ENCODE measurements around the gene GPR42.

Gene GPR42, protein sequence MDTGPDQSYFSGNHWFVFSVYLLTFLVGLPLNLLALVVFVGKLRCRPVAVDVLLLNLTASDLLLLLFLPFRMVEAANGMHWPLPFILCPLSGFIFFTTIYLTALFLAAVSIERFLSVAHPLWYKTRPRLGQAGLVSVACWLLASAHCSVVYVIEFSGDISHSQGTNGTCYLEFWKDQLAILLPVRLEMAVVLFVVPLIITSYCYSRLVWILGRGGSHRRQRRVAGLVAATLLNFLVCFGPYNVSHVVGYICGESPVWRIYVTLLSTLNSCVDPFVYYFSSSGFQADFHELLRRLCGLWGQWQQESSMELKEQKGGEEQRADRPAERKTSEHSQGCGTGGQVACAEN

DNA sequence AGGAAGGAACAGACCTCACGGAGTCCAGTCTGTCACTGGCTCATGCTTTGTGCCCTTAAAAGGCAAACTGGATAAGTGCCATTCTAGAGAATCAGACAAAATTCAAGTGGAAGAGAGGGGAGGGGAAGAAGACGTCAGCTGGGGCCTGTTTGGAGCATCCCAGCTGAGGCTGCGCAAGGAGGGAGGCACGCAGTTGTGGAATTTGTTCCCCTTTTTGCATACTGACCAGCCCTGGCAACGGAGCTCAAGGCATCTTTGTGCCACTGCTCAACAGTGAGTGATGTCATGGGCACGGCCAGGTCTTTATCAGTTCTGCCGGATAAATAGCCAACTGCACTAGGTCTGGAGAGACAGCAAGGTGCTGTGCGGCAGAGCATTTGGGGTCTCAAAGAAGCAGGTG, at the start of gene GPR42:
GPR42 (plus strand) TSS at position 347 of the 400 bp plus-strand sequence. CDS start 292 bp downstream, outside the sequence.
- DNase-seq (ENCODE audit: low read depth, low spot score) = no peak

DNA sequence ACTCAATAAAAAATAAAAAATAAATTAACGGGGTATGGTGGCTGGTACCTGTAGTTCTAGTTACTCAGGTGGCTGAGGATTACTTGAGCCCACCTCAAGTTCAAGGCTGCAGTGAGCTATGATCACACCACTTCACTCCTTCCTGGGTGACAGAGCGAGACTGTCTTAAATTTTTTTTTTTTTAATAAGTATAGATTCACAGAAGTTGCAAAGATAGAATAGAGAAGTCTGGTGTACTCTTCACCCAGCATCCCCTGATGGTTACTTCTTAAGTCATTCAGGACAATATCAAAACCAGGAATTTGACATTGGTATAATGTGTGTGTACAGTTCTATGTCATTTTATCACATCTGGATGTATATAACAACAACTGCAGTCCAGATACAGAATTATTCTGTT, 49.6 kb upstream of the GPR42 start:
- no peak for DNase-seq (ENCODE audit: low read depth, low spot score)

DNA sequence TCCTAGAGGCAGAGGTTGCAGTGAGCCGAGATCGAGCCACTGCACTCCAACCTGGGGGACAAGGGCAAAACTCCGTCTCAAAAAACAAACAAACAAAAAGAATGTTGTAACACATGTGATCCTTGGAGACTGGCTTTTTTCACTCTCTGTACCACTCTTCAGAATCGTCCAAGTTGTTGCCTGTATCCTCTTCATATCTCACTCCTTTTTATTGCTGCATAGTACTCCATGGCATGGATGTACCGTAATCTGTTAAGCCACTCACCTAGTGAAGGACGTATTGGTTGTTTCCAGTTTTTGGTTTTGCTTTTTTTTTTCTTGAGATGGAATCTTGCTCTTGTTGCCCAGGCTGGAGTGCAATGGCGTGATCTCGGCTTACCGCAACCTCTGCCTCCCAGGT, 48.9 kb upstream of the GPR42 start:
- no peak for DNase-seq (ENCODE audit: low read depth, low spot score)

DNA sequence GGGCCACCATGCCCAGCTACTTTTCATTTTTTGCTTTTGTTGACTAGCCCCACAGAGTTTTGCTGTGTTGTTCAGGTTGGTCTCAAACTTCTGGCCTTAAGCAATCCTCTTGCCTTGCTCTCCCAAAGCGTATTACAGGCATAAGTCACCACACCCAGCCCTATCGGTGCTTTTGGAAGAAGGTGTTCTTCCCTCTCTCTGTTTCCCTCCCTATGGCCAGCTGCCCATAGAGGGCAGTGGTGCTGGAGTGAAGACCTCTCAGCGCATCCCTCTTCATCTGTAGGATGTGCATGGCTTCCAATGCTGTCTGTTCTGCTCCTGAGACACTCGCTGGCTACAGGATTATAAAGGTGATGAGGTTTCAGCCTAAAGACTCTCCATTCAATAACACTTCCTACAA, 43.2 kb upstream of the GPR42 start:
- no peak for DNase-seq (ENCODE audit: low read depth, low spot score)

DNA sequence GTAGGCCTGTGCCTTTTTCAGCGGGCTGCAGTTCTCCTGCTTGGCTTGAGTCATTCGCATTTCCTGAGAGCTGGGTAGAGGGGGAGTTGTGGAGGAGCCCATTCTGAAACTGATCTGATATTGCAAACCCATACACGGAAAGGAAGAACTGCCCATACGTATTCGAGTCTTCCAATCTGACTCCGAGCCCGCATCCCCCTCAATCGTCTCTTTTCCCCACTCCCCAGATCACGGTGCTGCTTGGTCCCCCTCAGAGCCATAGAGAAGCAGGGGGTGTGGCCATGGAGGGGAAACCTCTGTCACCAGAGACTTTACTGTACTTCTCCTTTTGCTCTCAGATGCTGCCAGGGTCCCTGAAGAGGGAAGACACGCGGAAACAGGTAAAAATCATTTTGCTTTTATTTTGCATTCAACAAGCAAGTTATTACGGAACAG, 42.0 kb upstream of the GPR42 start, which contains the start of gene CD22:
CD22 (plus strand) TSS at position 337 of the 435 bp plus-strand sequence. CDS start 2,854 bp downstream, outside the sequence.
- DNase-seq (ENCODE audit: low read depth, low spot score) = no peak

DNA sequence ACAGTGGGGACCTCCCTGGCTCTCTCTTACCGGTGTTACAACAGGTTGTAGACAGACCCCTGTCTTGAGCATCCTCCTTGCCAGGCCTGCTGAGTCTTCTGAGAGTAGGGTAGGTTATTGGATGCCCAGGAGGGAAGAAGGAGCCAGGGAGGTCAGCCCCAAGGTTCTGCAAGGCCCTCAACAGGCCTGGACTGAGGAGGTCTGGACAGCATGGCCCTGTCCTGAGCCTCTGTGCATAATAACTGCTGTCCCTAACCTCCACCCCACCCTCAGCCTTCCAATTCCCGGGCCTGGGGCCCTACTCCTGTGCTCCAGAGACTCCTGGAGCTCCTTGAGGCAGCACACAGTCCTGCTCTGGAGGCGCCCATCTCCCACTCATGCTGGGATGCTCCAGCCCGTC, 41.5 kb upstream of the GPR42 start:
- DNase-seq (ENCODE audit: low read depth, low spot score) = no peak

DNA sequence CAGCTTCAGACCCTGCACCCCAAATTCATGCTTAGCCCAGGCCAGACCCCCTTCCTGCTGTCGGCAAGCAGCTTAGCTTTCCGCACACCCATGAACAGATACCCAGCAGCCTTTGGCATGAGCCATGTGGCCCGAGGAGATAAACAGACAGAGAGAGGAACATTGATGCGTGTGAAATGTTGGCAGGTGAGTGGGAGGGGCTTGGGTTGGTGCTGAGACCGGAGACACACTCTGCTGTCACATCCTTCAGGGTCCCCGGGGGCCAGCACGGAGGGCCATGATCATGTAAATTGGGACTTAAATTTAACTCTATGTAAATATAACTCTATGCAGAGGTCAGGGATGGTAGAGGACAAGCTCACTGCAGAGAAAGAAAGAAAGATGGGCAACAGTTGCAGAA, 40.4 kb upstream of the GPR42 start:
- DNase-seq (ENCODE audit: low read depth, low spot score) = no peak

DNA sequence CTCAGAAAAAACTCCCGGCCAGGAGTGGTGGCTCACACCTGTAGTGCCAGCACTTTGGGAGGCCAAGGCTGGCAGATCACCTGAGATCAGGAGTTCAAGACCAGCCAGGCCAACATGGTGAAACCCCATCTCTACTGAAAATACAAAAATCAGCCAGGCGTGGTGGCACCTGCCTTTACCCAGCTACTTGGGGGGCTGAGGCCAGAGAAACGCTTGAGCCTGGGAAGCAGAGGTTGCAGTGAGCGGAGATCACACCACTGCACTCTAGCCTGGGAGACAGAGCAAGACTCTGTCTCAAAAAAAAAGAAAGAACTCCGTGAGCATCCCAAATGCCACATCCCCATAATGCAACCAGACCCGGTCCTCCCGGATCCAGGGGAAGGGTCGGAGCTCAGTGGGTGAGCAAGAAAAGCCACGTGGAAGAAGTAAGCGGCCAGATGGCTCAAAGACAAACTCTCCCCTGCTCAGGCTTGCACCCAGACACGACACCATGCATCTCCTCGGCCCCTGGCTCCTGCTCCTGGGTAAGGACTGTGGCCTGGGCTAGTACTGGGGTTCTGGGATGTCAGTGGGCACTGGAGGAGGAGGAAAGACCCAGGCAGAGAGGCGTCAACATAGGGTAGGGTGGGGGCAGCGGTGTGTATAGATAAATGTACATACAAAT, 39.2 kb upstream of the GPR42 start:
- no peak for DNase-seq (ENCODE audit: low read depth, low spot score)

DNA sequence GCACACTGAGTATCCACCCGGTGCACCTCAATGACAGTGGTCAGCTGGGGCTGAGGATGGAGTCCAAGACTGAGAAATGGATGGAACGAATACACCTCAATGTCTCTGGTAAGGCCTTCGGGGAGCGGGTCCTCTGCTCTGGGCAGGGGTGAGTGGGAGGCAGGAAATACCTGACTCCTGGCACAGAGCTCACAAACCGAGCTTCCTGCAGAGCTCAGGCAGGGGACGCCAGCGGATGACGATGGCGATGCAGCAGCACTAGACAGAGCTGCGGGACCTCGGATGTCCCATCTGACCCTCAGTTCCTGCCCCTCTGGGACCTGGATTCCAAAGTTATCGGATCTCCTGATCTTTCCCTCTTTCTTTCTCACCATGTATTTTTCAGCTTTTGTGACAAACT, 38.1 kb upstream of the GPR42 start:
- DNase-seq (ENCODE audit: low read depth, low spot score) = no peak

DNA sequence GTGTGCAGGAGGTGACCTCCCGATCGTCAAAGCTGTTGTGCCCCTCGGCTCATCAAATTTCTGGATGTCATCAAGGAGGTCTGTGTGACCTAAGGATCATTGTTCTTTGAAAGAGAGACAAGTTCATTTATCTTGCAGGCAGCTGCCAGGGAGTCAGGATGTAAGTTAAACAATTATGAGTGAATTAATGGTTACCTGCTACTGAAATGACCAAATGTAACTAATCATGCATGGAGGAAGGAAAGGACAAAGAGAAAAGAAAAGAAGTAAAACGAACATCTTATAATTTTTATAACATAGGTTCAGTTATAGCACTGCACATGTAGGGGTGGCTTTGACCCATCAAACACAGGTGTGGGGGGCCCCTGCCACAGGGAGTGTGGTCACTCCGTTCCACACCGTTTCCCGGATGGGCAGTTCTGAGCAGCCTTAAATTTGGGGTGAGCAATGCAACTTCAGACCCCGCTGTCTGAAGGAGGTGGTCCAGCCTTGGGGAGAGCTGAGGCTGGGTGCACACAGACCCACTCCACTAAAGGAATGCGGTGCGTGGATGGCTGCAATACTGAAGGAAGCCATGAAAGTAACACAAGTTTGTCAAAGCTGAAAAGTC, 36.6 kb upstream of the GPR42 start:
- no peak for DNase-seq (ENCODE audit: low read depth, low spot score)

DNA sequence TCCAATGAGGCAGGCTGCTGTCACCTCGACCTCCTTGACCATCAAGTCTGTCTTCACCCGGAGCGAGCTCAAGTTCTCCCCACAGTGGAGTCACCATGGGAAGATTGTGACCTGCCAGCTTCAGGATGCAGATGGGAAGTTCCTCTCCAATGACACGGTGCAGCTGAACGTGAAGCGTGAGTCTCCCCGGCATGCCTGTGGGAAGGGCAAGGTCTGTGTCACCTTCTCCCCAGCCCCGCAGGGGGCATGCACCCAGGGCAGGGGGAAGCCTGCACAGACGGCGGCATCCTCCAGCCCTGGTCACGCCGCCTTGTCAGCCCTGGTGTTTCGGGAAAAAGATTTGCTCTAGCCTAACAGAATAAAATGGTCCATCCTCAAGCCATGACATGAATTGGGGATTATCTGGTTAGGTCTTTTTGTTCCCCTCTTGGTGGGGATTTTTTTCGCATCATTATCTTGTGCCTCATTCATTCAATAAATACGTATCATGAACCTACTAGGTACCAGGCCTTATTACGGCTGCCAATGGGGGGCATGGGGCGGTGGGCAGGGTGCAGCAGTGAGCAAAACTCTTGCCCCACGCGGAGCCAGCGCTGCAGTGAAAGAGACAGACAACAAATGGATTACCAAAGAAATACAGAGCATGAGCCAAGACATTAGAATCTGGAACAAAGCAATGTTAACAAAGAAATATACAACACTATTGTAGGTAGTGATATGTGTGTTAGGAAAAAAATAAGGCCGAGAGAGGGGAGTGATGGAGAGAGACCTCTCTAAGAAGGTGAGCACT, 34.5 kb upstream of the GPR42 start:
- no peak for DNase-seq (ENCODE audit: low read depth, low spot score)

DNA sequence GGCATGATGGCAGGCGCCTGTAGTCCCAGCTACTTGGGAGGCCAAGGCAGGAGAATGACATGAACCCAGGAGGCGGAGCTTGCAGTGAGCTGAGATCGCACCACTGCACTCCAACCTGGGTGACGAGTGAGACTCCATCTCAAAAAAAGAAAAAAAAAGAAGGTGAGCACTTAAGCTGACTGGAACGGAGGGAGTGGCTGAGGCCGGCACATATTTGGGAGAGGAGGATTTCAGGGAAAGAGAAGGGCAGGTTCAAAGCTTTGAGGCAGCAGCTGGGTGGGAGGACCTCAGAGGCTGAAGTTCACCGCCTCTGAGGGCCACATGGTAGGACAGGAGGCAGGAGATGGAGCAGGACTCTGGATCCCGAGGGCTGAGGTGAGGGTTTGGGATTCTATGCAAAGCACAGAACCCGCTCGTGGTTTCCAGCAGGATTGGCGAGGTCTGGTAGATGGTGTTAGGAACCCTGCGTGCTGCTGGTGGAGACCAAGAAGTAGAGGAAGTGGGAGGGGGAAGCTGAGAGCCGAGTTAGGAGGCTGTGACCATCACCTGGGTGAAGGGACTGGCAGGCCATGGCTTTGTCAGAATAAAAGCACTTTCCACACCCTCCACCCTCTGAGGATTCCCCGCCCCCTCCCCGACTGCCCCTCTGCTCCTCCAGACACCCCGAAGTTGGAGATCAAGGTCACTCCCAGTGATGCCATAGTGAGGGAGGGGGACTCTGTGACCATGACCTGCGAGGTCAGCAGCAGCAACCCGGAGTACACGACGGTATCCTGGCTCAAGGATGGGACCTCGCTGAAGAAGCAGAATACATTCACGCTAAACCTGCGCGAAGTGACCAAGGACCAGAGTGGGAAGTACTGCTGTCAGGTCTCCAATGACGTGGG, 33.5 kb upstream of the GPR42 start:
- no peak for DNase-seq (ENCODE audit: low read depth, low spot score)

DNA sequence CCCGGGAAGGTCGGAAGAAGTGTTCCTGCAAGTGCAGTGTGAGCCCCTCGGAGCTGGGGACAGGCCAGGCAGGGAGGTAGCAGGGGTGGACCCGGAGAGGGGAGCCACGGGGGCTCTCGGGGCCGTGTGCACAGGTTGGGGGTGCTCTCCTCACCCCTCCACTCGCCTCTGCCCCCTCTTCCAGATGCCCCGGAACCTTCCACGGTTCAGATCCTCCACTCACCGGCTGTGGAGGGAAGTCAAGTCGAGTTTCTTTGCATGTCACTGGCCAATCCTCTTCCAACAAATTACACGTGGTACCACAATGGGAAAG, 32.9 kb upstream of the GPR42 start:
- no peak for DNase-seq (ENCODE audit: low read depth, low spot score)

DNA sequence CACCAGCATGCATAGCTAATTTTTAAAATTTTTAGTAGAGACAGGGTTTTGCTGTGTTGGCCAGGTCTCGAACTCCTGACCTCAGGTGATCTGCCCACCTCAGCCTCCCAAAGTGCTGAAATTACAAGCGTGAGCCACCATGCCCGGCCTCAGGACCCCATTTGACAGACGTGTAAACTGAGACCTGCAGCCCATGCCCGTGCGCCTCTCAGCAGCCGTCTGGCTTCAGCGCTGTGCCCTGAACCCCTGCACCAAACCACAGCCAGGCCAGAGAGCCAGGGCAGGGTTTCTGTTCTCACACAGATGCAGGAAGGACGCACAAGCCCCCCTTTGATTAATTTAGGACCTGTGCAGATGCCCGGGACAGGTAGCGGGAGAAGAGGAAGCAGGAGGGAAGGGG, 30.4 kb upstream of the GPR42 start:
- no peak for DNase-seq (ENCODE audit: low read depth, low spot score)

DNA sequence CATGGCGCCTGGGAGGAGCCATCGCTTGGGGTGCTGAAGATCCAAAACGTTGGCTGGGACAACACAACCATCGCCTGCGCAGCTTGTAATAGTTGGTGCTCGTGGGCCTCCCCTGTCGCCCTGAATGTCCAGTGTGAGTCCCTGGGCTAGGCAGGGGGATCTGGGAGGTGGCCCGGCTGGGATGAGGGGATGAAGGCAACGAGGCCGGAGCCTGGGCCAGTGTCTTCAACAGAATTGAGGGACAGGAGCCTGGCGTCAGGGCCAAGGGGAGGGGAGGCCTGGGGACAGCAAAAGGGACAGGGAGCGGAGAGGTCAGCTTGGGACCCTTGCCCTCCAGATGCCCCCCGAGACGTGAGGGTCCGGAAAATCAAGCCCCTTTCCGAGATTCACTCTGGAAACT, 29.9 kb upstream of the GPR42 start:
- DNase-seq (ENCODE audit: low read depth, low spot score) = no peak

DNA sequence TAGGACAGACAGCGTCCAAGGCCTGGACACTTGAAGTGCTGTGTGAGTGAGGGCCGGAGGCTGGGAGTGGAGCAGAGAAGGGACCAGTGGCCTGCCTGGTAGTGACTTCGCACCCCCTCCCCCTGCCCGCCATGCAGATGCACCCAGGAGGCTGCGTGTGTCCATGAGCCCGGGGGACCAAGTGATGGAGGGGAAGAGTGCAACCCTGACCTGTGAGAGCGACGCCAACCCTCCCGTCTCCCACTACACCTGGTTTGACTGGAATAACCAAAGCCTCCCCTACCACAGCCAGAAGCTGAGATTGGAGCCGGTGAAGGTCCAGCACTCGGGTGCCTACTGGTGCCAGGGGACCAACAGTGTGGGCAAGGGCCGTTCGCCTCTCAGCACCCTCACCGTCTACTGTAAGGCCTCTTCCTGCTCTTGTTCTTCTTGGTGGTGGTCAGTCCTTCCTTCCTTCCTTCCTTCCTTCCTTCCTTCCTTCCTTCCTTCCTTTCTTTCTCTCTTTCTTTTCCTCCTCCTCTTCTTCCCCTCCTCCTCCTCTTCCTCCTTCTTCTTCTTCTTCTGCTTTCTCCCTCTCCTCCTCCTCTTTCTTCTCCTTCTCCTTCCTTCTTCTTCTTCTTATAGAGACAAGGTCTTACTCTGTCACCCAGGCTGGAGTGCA, 29.2 kb upstream of the GPR42 start:
- DNase-seq (ENCODE audit: low read depth, low spot score) = no peak

DNA sequence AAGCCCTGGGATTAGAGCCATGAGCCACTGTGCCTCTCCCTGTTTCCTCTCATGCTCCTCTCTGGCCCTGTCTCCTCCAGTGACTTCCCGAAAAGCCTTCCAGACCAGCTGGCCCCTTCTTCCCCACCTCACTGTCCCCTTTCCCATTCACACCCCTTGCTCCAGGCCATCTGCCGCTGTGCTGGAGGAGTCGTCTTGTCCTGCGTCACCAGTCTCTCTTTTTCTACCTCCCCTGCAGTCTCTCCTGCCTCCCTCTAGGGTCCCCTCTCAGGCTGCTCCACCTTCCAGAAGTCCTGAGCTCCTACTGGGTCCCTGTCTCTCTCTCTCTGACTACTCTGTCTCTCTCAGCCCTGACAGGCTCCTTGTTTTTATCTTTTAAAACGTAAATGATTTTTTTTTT, 28.4 kb upstream of the GPR42 start:
- DNase-seq (ENCODE audit: low read depth, low spot score) = no peak

DNA sequence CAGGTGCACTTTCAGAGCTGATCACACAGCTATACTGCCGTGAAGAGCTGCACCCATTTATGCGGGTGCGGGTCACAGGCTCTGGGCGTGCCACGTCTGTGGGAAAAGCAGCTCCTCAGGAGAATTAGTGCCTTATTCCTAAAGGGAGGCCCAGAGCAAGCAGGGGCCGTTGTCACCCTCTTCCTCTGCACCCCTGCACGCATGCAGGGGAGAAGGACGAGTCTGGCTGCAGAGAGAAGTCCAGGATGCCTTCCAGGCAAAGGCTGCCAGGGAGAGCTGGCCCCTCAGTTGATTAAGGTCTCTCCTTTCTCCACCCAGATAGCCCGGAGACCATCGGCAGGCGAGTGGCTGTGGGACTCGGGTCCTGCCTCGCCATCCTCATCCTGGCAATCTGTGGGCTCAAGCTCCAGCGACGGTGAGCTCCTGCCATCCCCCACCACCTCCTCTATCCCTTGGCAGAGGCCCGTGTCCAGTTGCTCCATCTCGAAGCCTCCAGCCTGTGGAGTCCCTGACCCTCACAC, 26.3 kb upstream of the GPR42 start:
- DNase-seq (ENCODE audit: low read depth, low spot score) = no peak

DNA sequence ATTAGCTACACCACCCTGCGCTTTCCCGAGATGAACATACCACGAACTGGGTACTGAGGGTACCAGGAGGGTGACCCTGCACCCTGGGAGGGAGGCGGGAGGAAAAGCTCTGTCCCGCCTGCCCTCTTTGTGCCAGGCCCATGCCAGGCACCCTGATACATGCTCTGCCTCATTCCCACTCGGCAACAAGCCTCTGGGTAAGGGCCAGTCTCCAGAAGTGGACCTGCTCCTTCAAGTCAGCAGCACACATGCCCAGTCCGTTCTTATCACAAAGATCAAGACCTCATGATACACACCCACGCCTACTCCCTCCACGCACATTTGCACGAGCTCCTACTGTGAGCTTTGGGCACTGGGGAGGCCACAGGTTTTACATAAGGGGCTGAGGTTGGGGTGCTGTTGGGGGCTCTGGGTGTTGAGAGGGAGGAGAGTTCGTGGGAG, 25.2 kb upstream of the GPR42 start:
- no peak for DNase-seq (ENCODE audit: low read depth, low spot score)

All from iPS DF 19.7 (cell line).